Activated effector memory CD4-positive, alpha-beta T cell treated with anti-CD3 and anti-CD28 coated beads, Interleukin-2, amount 50 U/mL, for 16 hours (primary cell): ENCODE data around the gene RBM17.
"Not testable (repeated sequence)": the region's sequence is repeated elsewhere in the genome, so short reads cannot be mapped to it uniquely, and the experiment has no call there.

Source experiments
- DNase-seq: peaks from one replicate; pipeline ENCODE4 v3.0.0-alpha.2; 2020

Gene RBM17

DNA sequence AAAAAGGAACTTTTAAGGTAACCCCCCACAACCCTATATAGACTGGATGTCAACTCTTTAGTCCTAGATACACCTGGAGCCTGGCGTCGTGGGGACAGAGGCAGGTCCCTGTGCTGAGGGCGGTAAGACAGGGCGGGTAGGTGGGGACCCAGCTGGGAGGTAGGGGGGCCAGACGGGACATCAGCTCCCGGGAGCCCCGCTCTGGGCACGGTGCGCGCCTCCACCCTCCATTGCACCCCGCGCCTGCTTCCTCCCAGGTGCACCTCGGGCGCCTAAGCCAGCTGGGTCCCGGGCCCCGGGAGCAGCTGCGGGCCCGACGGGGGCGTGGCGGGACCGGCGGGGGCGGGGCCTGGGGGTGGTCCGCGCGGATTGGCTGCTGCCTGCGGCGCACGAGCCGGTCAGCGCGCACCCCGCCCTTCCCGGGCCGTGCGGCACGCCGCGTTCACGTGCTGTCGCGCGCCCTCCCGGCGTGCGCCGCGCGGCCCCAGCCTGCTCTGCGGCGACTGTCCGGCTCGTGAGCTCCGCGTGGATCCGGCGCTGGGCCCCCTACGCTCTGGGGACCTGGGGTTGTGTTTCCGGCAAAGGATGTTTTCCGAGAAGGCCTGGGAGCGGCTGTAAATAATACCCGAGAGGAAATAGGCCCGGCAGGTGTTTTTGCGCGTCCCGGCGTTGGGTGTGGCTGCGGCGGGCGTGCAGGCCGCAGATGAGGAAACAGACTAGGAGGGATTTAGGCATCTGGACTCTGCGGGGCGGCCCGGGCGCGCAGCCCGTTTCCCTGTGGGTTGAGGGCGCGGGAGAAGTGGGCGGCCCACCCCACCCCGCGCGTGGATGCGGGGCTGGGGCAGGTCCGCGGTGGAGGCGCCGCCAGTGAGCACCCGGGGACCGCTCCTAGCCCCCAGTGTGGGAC lies 74.8 kb downstream of the RBM17 start:
- peak; percentile 98 for DNase-seq

DNA sequence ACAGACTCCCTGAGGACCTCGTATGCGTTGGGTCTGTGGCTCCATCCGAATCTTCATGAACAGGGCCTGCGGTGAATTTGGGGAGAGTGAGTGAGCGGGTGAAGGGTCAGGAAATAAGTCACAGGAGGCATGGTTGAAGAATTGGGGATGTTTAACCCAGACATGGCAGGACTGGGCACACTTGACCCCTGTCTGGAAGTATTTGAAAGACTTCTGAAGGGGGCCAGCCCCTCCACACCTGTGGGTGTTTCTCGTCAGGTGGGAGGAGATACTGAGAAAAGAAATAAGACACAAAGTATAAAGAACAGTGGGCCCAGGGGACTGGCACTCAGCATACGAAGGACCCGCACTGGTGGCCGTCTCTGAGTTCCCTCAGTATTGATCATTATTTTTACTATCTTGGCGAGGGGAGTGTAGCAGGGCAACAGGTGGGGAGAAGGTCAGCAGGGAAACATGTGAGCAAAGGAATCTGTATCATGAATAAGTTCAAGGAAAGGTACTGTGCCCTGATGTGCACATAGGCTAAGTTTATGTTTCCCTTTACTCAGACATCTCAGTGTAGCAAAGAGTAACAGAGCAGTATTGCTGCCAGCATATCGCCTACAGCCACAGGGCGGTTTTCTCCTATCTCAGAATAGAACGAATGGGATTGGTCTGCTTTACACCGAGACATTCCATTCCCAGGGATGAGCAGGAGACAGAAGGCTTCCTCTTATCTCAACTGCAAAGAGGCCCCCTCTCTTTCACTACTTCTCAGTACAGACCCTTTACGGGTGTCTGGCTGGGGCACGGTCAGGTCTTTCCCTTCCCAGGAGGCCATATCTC lies 75.6 kb downstream of the RBM17 start:
- peak; percentile 68 for DNase-seq

DNA sequence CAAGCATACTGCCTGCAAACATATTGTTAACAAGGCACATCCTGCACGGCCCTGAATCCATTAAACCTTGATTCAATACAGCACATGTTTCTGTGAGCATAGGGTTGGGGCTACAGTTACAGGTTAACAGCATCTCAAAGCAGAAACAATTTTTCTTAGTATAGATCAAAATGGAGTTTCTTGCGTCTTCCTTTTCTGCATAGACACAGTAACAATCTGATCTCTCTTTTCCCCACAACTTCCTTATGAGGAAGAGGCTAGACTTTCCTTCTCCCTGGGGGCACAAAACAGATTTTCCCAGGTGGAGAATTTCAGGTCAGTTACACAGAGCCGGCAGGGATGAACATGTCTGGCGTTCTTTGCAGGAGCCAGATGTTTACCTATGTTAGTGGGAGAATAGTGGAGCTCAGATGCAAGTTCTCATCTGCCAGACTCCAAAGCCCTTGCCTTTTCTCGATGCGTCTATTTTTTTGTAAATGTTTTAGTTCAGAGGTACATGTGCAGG lies 76.4 kb downstream of the RBM17 start:
- DNase-seq, result no peak

DNA sequence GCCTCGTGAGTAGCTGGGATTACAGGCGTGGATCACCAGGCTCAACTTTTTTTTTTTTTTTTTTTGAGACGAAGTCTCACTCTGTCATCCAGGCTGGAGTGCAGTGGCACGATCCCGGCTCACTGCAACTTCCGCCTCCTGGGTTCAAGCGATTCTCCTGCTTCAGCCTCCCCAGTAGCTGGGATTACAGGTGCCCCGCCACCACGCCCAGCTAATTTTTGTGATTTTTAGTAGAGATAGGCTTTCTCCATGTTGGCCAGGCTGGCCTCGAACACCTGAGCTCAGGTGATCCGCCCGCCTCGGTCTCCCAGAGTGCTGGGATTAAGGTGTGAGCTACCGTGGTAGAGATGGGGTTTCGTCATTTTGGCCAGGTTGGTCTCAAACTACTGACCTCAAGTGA lies 77.1 kb downstream of the RBM17 start:
- DNase-seq, result not testable (repeated sequence)
